GM21423 (cell line): ENCODE measurements around the gene SASH1.

ENCODE experiments used
- ATAC-seq: cut with Tn5 transposase; IDR thresholded peaks from one replicate; pipeline ENCODE4 v1.9.1; 2021; ENCODE audit warnings: mild to moderate bottlenecking, moderate library complexity; ENCODE audit not compliant: unreplicated experiment

The SASH1 gene

GRCh38 chr6:148455225-148455624 is 112.6 kb downstream of the SASH1 start:
- ATAC-seq, result no peak

- ATAC-seq, result no peak
Measured at GRCh38 chr6:148455674-148456558, 113.3 kb downstream of the SASH1 start.

- no peak for ATAC-seq
Measured at GRCh38 chr6:148457137-148457842, 114.7 kb downstream of the SASH1 start.

- no peak for ATAC-seq
Measured at GRCh38 chr6:148457843-148458159, 115.2 kb downstream of the SASH1 start.

- ATAC-seq, result no peak
Measured at GRCh38 chr6:148459238-148459637, 116.6 kb downstream of the SASH1 start.

GRCh38 chr6:148460876-148461646 is 118.4 kb downstream of the SASH1 start:
- ATAC-seq, result no peak

- ATAC-seq, result no peak
Measured at GRCh38 chr6:148461986-148462577, 119.4 kb downstream of the SASH1 start.

- ATAC-seq, result no peak
Measured at GRCh38 chr6:148463671-148464070, 121.0 kb downstream of the SASH1 start.

GRCh38 chr6:148464319-148465010 is 121.8 kb downstream of the SASH1 start:
- ATAC-seq, result peak; percentile 91

- no peak for ATAC-seq
Measured at GRCh38 chr6:148465011-148465335, 122.3 kb downstream of the SASH1 start.

- no peak for ATAC-seq
Measured at GRCh38 chr6:148465670-148466069, 123.0 kb downstream of the SASH1 start.

GRCh38 chr6:148466158-148466557 is 123.5 kb downstream of the SASH1 start:
- no peak for ATAC-seq

GRCh38 chr6:148467926-148468325 is 125.3 kb downstream of the SASH1 start:
- ATAC-seq, result no peak

- ATAC-seq, result no peak
Measured at GRCh38 chr6:148470156-148470555, 127.5 kb downstream of the SASH1 start.

- no peak for ATAC-seq
Measured at GRCh38 chr6:148470606-148471465, 128.2 kb downstream of the SASH1 start.

- ATAC-seq, result no peak
Measured at GRCh38 chr6:148471624-148472159, 129.1 kb downstream of the SASH1 start.

GRCh38 chr6:148472171-148473105 is 129.8 kb downstream of the SASH1 start:
- ATAC-seq, result no peak

GRCh38 chr6:148479497-148479896 is 136.9 kb downstream of the SASH1 start:
- no peak for ATAC-seq
